GM18909 (cell line): ENCODE data around the gene HMGB2.

Experiments used
- ATAC-seq: cut with Tn5 transposase; IDR thresholded peaks from one replicate; pipeline ENCODE4 v1.9.1; 2021; ENCODE audit warnings: mild to moderate bottlenecking; ENCODE audit not compliant: unreplicated experiment, poor library complexity

The HMGB2 gene

DNA sequence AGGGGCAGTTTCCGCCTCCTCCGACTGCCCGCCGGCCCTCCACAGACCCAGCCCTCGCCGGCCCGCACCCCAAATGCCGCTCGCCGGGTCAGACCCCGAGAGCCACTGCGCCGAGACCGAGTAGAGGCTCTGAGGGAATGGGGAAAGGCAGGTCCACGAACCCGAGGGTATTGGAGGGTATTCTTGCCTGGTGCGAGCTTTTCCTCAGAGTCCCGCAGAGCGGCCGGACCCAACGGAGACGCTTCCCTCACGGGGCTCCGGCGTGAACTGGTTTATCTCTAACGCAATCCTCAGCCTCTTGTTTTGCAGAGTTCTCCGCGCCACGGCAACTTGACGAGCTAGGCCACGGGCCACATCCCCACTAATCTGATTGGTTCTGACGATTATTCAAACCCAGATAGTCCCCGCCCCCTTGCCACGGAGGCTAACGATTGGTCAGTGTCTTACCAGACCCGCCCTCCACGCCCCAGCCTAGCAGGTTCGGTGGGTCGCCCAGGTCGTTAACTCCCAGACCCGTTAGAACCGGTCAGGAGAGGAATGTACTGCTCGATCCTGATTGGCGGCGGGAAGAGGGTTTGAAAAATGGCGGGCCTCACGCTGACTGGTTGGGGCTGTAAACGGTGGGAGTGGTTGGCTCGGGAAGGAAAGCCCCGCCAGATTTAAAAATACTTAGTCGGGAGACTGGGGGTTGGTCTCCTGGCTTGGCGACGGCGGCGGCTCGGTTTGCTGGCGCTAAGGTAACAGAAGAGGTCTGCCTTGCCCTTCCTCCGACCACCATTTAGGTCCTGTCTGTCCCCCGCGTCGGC lies at the start of gene HMGB2:
Gene HMGB2, minus strand, starts transcription at position 274 of the 806 bp plus-strand sequence. CDS start 709 bp downstream, outside the sequence.
- peak; percentile 93 for ATAC-seq

DNA sequence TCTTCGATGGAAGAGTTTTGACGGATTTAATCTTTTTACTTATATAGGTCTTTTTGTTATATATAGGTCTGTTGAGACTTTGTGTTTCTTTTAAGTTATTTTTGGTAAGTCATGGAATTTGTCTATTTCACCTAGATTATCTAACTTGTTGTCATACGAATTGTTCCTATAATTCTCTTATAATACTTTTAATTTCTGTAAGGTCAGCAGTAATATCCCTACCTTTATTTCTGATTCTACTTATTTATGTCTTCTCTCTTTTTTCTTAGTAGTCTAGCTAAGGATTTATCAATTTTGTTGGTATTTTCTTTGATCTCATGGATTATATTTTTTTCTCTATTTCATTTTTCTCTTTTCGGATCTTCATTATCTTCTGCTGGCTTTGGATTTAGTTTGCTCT lies 48.2 kb upstream of the HMGB2 start:
- ATAC-seq: no peak

GRCh38 chr4:173381610-173382009 lies 47.5 kb upstream of the HMGB2 start:
- no peak for ATAC-seq

GRCh38 chr4:173380987-173381386 lies 46.8 kb upstream of the HMGB2 start:
- peak; percentile 67 for ATAC-seq

GRCh38 chr4:173379929-173380328 lies 45.8 kb upstream of the HMGB2 start:
- no peak for ATAC-seq

DNA sequence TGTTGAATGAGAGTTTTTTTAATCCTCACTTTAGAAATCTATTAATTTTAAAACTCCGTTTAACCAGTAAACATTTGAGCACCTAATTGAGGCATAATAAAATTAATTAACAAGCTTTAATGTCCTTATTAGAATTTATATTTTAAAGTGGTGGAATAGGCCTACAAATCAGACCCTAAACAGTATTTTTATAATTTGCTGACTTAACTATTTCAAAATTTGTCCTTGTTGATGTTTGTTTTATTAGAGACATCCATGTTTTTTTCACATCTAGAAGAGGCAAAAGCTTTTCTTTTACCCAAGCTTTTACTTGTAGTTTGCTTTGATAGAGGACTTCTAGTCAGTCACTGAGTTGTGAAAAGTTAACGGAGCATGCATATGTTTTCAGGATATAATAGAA lies 40.4 kb upstream of the HMGB2 start:
- ATAC-seq: no peak

DNA sequence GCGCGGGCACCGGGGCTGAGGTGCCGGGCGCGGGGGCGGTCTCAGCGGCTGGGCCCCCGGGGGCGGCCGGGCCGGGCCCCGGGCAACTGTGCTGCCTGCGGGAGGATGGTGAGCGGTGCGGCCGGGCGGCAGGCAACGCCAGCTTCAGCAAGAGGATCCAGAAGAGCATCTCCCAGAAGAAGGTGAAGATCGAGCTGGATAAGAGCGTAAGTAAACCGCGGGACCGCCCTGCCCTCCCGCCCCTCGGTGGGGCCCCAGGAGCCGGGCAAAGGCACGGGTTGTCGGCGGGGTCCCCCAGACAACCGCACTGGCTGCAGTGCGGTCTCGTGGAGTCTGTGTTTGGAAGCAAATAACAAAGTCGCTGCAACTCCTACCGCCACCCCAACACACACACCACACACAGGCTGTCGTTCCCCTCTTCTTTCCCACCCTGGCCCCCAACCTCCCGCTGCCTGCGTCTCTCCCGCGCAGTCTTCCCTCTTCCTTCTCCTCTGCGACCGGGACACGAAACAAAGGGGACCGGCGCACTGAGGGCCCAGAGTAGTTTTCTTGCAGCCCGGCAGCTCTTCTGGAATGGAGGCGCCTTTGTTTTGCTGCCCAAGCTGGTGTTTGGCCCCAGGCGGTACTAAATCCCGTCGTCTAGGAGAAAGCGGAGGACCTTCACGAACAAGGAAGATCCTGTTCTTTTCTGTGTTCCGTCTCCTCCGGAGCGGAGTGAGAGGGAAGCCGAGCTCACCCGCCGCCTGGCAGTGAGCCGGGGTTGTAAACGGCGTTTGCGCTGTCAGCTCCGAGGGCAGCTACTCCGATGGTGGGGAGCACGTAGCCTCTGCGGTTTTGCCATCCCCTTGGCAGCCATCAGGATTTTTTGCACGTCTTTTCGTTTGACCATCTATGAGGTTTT lies 37.4 kb upstream of the HMGB2 start:
- ATAC-seq: peak; percentile 22

- peak; percentile 72 for ATAC-seq
Measured at GRCh38 chr4:173370477-173371291, 36.5 kb upstream of the HMGB2 start, which contains the start of gene SAP30. SAP30 (plus strand) TSS chr4:173370954; CDS start chr4:173371183, 229 bp downstream.

- peak; percentile 8 for ATAC-seq
Measured at GRCh38 chr4:173370130-173370476, 35.9 kb upstream of the HMGB2 start.

DNA sequence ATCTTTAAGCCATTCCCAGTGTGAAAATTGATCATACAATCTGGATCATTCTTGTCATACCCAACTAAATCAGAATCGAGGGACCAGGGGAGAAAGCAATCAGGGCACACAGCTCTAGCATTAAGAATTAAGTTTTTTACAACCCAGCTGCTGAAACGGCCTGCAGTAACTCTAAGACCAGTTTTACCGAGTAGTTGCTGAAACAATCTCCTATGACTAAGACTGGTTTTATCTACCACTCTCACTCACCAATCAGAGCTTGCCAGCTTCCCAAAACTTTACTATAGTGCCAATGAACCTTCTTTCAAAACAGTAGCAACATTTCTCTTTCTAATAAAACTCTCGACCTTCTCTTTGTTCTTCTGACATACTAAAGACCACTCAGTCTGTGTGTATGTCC lies 33.8 kb upstream of the HMGB2 start:
- no peak for ATAC-seq

DNA sequence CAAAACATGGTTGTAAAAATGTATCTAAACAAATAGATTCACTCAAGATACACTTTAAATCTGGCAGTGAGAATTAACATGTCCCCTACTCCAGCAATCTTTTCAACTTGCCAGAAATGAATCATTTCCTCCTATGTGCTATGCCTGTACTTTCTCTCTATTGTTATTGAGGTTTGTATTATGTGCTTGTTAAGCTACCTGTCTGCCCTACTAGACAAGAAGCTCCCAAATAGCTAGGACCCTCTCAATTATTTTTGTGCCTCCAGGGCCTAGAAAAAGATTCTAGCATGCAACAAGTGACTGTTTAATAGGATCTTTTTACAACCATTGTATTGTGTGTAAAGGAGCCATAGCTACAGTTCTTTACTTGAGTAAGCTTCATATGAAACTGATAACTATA lies 33.1 kb upstream of the HMGB2 start:
- ATAC-seq: peak; percentile 16

DNA sequence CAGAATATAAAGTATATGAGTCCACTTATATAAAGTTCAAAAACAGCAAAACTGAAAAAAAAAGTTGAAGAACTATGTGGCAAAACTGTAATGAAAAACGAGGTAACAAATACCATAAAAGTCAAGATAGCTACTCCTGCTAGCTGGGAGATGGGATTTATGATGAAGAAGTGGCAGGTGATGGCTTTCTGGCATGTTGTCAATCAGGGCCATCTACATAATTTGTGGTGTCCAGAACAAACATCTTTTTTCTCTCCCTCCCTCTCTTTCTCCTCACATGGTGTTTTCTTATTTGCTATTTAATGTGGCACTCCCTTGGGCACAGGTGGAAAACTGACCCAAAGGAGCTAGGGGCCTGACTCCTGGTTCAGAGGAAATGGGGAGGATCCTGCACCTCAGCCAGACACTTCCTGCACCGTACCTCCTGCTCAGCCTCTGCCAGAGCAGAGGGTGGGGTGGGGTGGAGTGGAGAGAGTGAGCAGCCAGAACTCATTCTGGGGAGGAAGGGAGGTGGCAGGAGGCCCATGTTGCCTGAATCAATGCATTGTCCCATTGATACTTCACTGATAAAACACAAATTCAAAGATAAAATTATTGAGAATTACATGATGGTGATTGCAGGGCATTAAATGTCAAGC lies 31.3 kb upstream of the HMGB2 start:
- ATAC-seq: no peak

- ATAC-seq: no peak
Measured at GRCh38 chr4:173362666-173363065, 28.5 kb upstream of the HMGB2 start.

- no peak for ATAC-seq
Measured at GRCh38 chr4:173360587-173361221, 26.5 kb upstream of the HMGB2 start.

DNA sequence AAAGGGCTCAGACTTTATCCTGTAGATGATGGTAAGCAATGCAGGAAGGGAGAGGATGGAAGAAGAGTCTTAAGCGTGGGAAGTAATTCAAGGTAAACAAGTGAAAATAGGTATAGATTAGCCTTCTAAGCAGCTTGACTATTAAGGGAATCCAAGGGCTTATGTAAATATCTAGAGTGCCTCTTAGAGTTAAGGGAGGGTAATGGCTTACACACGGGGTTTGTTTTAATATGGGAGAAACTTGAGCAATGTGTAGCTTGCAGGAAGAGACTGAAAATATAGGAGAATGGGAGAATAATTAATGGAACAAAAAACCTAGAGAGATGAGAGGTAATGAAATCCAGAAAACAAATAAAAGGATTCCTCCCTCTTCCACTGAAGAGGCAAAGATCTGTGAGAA lies 23.8 kb upstream of the HMGB2 start:
- ATAC-seq: no peak

GRCh38 chr4:173347467-173347866 lies 13.3 kb upstream of the HMGB2 start:
- no peak for ATAC-seq

DNA sequence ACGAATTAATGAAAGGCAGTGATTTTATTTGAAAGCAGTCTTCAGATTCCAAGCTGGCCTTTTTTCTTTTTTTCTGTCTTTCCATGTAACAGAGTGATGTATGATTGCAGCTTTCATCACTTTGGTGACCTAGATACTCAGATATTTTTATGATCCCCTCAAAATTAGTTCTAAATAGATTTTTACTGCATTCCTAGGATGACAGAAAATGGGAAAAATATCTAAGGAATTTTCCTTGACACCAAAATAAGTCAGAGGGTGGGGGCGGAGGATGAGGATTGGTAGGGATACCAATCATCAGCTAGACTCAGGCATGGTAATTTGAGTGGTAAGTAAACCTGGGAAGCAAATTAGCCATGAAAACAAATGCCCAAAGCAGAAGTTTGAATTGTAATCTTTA lies 11.9 kb upstream of the HMGB2 start:
- ATAC-seq: no peak

- no peak for ATAC-seq
Measured at GRCh38 chr4:173345648-173346047, 11.5 kb upstream of the HMGB2 start.

DNA sequence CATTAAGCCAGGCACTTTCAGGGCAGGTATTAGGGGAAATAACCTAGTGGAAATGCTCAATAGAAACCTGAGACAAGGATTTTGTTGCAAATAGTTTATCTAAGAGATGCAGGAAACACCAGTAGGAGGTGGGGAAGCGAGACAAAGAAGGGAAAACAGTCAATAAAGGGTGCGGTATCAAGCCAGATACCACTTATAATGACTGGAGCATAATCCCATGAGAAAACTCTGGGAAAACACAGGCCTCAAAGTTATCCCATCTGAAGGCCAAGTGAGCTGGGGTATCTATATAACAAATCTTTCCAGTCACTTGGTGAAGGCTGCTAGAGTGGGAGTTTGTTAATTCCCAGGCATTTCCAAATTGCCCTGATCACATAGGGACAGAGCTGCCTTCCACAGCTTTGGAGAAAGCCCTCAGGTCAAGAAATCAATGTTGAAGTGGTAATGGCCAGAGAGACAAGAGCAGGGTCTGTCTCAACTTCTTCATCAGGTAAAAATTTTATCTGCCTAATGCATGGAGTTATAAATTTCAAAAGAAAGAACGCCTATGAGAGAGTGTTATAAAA lies 9.8 kb upstream of the HMGB2 start:
- no peak for ATAC-seq
